ENCODE data around the gene ZNF77.
"Not testable (repeated sequence)": the region's sequence is repeated elsewhere in the genome, so short reads cannot be mapped to it uniquely, and the experiment has no call there.

ZNF77 gene

DNA sequence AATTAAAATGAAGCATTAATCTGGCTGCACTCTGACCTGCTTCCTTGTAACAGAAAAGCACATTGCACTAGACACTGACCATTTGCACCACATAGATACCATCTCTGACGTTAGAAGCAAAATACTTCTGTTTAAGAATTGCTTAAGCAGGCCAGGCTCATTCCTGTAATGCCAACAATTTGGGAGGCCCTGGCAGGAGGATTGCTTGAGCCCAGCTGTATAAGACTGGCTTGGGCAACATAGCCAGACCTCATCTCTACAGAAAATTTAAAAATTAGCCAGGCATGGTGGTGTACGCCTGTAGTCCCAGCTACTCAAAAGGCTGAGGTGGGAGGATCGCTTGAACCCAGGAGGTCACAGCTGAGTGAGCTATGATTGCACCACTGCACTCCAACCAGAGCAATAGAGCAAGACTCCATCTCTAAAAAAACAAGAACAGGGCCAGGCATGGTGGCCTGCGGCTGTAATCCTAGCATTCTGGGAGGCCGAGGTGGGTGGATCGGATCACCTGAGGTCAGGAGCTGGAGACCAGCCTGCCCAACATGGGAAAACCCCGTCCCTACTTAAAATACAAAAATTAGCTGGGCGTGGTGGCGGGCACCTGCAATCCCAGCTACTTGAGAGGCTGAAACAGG lies 25.5 kb upstream of the ZNF77 start:
- DNase-seq (ENCODE audit: low spot score), result no peak

DNA sequence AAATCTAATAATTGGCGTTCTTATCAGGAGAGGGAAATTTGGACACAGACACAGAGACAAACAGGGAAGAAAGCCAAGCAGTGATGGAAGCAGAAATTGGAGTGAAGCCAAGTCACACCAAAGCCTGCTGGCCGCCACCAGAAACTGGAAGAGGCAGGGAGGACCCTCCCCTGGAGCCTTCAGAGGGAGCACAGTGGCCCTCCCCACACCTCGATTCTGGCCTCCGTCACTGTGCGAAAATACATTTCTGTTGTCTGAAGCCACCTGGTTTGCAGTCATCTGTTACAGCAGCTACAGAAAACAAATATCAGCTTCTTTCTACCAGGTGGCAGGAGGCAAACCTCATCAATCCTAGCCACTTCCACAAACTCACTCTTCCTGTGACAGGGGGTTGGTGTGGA lies 24.3 kb upstream of the ZNF77 start:
- no peak for DNase-seq (ENCODE audit: low spot score)

DNA sequence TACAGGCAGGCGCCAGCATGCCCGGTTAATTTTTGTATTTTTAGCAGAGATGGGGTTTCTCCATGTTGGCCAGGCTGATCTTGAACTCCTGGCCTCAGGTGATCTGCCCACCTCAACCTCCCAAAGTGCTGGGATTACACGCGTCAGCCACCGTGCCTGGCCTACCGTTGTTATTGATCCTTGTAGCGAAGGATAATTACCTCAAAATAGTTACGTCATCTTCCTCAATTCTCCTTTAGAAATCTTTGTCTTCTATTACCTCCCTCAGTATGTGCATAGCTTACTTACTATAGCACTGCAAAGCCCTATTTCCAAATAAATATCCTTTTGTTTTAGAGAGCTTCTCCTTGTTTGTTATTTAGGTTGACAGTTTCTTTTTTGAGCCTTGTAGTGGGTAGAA lies 23.2 kb upstream of the ZNF77 start:
- DNase-seq (ENCODE audit: low spot score), result no peak

- no peak for DNase-seq (ENCODE audit: low spot score)
Measured at GRCh38 chr19:2964874-2965273, 20.1 kb upstream of the ZNF77 start.

- not testable (repeated sequence) for DNase-seq (ENCODE audit: low spot score)
Measured at GRCh38 chr19:2963631-2964030, 18.9 kb upstream of the ZNF77 start.

DNA sequence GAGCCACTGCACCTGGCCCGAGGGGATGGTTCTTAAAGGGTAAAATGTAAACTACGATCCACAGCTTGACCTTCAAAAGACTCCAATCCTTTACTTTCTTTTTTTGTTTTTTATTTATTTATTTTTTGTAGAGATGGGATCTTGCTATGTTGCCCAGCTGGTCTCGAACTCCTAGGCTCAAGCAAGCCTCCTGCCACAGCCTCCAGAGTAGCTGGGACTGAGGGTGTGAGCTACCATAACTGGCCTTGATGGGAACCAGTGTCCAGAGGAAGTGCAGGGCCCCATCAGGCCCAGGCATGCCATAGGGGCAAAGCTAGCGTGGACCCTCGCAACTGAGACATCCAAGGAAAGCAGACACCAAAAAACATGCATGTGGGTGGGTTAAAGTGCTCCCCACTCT lies 18.4 kb upstream of the ZNF77 start:
- no peak for DNase-seq (ENCODE audit: low spot score)

- peak; percentile 69 for DNase-seq (ENCODE audit: low spot score)
Measured at GRCh38 chr19:2962018-2962670, 17.4 kb upstream of the ZNF77 start.

DNA sequence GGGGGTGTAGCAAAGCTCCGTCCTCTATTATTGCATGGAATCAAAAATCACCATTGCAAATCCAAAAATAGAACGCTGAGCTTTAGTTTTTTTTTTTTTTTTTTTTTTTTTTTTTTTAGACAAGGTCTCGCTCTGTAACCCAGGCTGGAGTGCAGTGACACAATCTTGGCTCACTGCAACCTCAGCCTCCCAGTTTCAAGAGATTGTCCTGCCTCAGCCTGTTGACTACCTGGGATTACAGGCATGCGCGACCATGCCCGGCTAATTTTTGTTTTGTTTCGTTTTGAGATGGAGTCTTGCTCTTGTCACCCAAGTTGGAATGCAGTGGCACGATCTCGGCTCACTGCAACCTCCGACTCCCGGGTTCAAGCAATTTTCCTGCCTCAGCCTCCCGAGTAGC lies 15.3 kb upstream of the ZNF77 start:
- no peak for DNase-seq (ENCODE audit: low spot score)

DNA sequence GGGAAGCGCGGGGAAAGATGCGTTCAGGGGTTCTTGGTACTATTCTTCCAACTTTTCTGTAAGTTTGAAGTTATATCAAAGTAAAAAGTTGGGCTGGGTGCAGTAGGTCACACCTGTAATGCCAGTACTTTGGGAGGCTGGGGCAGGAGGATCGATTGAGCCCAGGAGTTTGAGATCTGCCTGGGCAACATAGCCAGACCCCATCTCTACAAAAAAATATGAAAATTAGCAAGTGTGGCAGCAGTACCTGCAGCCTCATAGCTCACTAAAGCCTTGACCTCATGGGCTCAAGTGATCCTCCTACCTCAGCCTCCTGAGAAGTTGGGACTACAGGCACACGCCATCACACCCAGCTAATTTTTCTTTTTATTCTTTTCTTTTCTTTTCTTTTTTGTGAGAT lies 12.4 kb upstream of the ZNF77 start:
- DNase-seq (ENCODE audit: low spot score), result no peak

DNA sequence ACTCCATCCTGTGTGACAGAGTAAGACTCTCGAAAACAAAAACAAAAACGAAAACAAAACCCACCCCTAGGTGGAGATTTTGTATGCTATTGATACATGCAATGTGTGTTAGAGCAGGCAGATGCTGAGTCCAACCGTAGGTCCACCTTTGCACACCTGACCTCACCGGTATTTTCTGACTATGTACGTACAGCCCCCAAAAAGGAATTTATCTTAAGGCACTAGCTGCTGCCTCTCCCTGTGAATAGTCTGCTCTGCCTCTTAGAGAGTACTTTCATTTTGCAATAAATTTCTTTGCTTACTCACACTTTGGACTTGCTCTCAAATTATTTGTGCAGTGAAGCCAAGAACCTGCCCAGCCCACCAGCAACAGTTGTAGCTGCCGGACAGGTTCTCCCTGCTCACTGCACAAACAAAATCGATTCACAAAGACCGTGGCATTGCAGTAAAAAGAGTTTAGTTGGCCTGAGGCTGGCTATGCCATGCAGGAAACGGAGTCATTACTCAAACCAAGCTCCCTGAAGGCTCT lies 8.2 kb upstream of the ZNF77 start:
- no peak for DNase-seq (ENCODE audit: low spot score)

- peak; percentile 100 for DNase-seq (ENCODE audit: low spot score)
Measured at GRCh38 chr19:2950286-2951124, 5.7 kb upstream of the ZNF77 start.

GRCh38 chr19:2949939-2950285 lies 5.1 kb upstream of the ZNF77 start:
- DNase-seq (ENCODE audit: low spot score), result peak; percentile 3

- DNase-seq (ENCODE audit: low spot score), result no peak
Measured at GRCh38 chr19:2945575-2946184, 909 bp upstream of the ZNF77 start.

DNA sequence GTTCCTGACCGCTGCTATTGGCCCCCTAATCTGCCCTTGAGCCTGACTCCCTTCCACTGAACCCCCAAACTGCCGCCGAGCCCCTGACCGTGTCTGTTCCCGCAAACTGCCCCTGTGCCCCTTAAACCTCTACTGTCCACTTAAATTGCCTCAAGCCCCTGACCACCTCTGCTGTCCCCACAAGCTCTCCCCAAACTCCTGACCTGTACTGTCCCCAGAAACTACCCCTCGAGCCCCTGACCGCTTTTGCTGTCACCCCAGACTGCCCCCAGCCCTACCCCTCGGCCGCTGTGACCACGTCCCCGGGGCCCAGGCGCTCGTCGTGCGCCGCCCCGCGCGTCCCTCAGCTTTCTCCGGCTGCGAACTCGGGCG lies 382 bp downstream of the ZNF77 start:
- DNase-seq (ENCODE audit: low spot score), result no peak

GRCh38 chr19:2942928-2943640 lies 1.7 kb downstream of the ZNF77 start:
- no peak for DNase-seq (ENCODE audit: low spot score)

GRCh38 chr19:2935863-2936262 lies 8.9 kb downstream of the ZNF77 start:
- DNase-seq (ENCODE audit: low spot score), result not testable (repeated sequence)

DNA sequence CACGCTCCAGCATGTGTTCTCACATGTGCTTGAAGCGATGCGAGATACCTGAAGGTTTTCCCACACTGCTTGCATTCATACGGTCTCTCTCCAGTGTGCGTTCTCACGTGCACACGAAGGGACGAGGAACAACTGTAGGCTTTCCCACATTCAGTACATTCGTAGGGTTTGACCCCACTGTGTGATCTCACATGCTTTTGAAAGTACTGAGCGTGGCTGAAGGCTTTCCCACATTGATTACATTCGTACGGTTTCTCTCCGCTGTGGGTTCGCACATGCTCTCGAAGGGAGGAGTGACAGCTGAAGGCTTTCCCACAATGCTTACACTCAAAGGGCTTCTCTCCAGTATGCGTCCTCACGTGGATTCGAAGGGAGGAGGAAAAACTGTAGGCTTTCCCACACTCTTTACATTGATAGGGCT lies 11.3 kb downstream of the ZNF77 start:
- no peak for DNase-seq (ENCODE audit: low spot score)

DNA sequence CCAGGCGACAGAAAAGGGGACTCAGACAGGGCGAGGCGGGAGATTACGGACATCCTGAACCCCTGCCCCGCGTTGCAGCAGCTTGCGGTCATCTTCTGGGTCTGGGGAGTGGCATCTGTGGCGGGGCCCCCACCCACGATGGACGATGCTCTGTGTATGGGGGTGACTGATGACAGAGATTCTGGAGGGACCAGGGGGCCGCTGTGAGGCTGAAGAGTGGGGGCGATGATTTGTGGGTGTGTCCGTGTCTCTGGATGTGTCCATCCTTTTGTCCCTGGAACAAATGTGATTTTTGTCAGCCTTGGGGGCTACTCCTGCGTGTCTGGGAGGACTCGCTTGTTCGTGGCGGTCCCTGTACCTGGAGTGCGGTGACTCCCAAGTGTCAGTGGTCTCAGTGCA lies 17.7 kb downstream of the ZNF77 start:
- no peak for DNase-seq (ENCODE audit: low spot score)

DNA sequence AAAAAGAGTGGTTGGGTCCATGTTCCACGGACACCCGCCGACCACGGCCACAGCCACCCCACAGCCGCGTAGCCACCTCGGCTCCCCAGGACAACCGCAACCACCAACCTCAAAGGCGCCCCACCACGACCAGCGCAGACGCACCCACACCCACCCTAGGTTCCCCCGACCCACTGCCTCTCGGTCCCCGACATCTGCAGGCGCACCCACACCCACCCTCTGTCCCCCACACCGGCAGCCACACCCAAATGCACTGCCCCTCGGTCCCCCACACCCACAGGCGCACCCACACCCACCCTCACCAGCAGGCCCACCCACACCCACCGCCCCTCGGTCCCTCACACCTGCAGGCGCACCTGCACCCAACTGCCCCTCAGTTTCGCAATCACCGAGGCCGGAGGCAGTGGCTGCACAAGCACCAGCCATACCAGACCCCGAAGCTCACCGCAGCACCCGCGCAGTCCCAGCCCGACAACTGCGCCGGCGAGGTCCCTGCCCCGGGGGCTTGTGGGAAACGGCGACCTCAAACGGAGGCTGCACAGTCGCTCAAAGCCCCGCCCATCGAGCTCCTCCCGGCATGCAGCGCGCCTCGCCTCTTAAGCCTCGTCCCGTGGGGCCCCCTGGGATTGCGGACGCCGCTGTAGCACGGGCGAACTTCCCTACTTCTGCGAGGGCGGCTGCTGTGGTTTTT lies 18.3 kb downstream of the ZNF77 start:
- no peak for DNase-seq (ENCODE audit: low spot score)

GRCh38 chr19:2923510-2923909 lies 21.3 kb downstream of the ZNF77 start:
- DNase-seq (ENCODE audit: low spot score), result no peak

DNA sequence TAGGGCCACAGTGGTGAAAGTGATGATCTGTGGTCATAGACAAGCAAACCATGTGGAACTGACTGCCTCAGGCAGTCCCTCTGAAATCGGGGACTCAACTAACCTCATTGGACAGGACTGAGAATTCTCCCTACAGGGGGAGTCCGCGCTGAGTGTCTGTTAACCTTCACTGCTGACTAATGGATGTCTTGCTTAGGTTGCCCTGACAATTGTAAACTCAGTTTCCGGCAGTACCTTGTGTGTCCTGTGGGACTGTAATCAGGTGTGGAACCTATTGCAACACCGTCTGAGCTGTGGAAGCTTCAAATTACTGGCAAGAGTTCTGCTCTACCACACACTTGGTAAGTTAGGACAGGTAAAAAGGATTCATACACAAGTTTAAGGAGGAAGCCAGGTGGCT lies 21.8 kb downstream of the ZNF77 start:
- DNase-seq (ENCODE audit: low spot score), result no peak
